ENCODE data around the gene UPB1. TPM values are rescaled to one million over a fixed set of nuclear protein-coding genes. Genes with fewer than 3 reads are reported as not detected.

The UPB1 gene
- total and polyA plus RNA-seq, 10 of the 15 experiments (the other 5 are each of a cell fraction or from before 2014, with no cell fraction given), result 0.89 to 20.5 (median 3.1) TPM

DNA sequence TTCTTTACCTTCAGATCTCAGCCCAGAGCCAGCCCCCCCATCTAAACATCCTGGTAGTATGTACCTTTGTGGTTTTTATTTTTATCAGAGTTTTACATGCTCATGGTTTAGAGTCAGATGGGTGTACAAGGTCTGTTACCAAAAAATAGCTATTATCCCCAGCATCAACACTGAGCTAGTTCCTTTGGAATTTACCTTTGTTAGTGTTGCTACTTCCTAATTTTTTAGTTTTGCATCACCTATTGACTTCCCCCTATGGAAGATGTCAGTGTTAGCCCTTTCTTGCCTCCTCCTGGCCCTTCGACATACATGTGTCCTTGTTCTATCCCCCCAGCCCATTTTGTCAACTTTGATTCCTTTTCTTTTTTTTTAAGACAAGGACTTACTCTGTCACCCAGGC is 7.4 kb downstream of the UPB1 start:
- H3K4me1 ChIP-seq (ENCODE audit: control insufficient read depth, insufficient read depth, low read length), result peaks cover 34% of the 10 kb centered on the region
- ChIA-PET POLR2A (interaction anchor here (0.5 to 1.7 kb wide), 13 partner anchors 9 to 103 kb away, joined by 3 to 11 read pairs (median 4); partner anchors contain the start of gene ADORA2A), RAD21 (ENCODE audit: unreplicated experiment) (interaction anchor here (0.7 to 8.3 kb wide), 20 partner anchors 8 to 181 kb away, joined by 3 to 111 read pairs (median 5); partner anchors contain the start of gene ADORA2A), SMC1A (ENCODE audit: uncharacterized antibody, unreplicated experiment) (interaction anchor here (0.6 to 8.2 kb wide), 26 partner anchors 10 to 397 kb away, joined by 3 to 122 read pairs (median 5); partner anchors contain the start of gene ADORA2A), CTCF (interaction anchor here (0.6 to 14.8 kb wide), 28 partner anchors 8 to 345 kb away, joined by 3 to 332 read pairs (median 4); partner anchors contain the start of gene ADORA2A)
- FAIRE-seq, result no peak
- in situ Hi-C loops (cut with MboI), result no loop called here
- no peak for TF ChIP-seq TCF12 (IDR thresholded peaks at IDR 0.05; ENCODE audit: low read depth, low read length)
- TF ChIP-seq SMAD5 (IDR thresholded peaks at IDR 0.05; ENCODE audit: low read depth), result no peak
- no peak for TF ChIP-seq ASH2L (IDR thresholded peaks at IDR 0.05; ENCODE audit: borderline replicate concordance, low read depth)
- TF ChIP-seq JUND (IDR thresholded peaks at IDR 0.05; ENCODE audit: low read depth, low read length), result no peak
- no peak for TF ChIP-seq MTA2 (IDR thresholded peaks at IDR 0.05; ENCODE audit: low read depth)
- no peak for TF ChIP-seq CREB1 (IDR thresholded peaks at IDR 0.05; ENCODE audit: low read depth)
- TF ChIP-seq PML (IDR thresholded peaks at IDR 0.05; ENCODE audit: low read length), result no peak
- H4K20me1 ChIP-seq (ENCODE audit: control insufficient read depth, insufficient read depth), result no peaks in the 10 kb centered on the region
- no TSS peak for BruUV-seq (replicated peaks)
- H3K9me3 ChIP-seq (replicated peaks; ENCODE audit: control insufficient read depth, insufficient read depth, low read length), result no peaks in the 10 kb centered on the region
- H3K79me2 ChIP-seq (ENCODE audit: control insufficient read depth, insufficient read depth, low read length), result no peaks in the 10 kb centered on the region
- ATAC-seq, result no peak
- DNase-seq (ENCODE audit: low read depth, low spot score), result no peak
- no peak overlapping the region for H3K9ac ChIP-seq (ENCODE audit: control insufficient read depth, insufficient read depth, low read length)
- H2AFZ ChIP-seq (ENCODE audit: control insufficient read depth, low read depth, low read length), result no peak overlapping the region
- 13% methylated on average over 1 of the region's 1 CpG for WGBS (ENCODE audit: insufficient coverage, insufficient replicate concordance, low lambda C conversion rate, missing lambda C conversion rate)
- no peak overlapping the region for H3K4me2 ChIP-seq (ENCODE audit: control insufficient read depth, insufficient read depth)
- H3K27ac ChIP-seq (ENCODE audit: control insufficient read depth, insufficient read depth), result no peak overlapping the region
- intact Hi-C loops (cut with micrococcal nuclease; ENCODE audit: unreplicated experiment), result loop anchor here (2.0 kb wide), 1 partner anchor 68 kb away; no protein-coding TSS in a partner anchor
- H3K27me3 ChIP-seq (replicated peaks in 1 of 2; ENCODE audit: control insufficient read depth in 2 of 2, insufficient read depth in 2 of 2, low read length in 1 of 2), result no peaks in the 10 kb centered on the region; a peak in 1 of 4 replicates
- no peak overlapping the region for H3K4me3 ChIP-seq
- H3K36me3 ChIP-seq (ENCODE audit: control insufficient read depth in 2 of 2, insufficient read depth in 2 of 2, low read length in 1 of 2), result no peaks in the 10 kb centered on the region

Measured in GM12878 (cell line).